HG02870 (cell line): Measurements from ENCODE around the gene CNP.
"Not testable (repeated sequence)": the region's sequence is repeated elsewhere in the genome, so short reads cannot be mapped to it uniquely, and the experiment has no call there.

ENCODE experiments used
- ATAC-seq: cut with Tn5 transposase; IDR thresholded peaks from one replicate; pipeline ENCODE4 v1.9.1; 2021; ENCODE audit warnings: mild to moderate bottlenecking, moderate library complexity; ENCODE audit not compliant: unreplicated experiment

Gene CNP

DNA sequence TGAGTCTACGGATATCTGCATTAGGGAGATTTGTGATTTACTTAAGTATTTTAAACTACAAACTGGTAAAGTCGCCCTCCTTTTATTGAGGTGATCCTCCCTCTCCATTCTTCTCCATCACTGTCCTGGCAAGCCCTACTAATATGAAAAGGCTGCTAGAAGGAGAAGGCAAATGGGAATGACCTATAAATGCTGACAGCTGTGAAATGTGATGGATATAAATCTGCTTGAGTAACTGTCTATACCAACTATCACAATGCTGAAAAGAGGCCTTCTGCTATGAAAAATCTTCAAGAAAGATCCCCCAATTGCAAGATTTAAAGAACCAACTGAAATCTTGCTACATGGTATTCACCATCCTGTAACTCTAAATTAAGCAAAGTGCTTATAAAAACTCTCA is 35.1 kb downstream of the CNP start:
- no peak for ATAC-seq

DNA sequence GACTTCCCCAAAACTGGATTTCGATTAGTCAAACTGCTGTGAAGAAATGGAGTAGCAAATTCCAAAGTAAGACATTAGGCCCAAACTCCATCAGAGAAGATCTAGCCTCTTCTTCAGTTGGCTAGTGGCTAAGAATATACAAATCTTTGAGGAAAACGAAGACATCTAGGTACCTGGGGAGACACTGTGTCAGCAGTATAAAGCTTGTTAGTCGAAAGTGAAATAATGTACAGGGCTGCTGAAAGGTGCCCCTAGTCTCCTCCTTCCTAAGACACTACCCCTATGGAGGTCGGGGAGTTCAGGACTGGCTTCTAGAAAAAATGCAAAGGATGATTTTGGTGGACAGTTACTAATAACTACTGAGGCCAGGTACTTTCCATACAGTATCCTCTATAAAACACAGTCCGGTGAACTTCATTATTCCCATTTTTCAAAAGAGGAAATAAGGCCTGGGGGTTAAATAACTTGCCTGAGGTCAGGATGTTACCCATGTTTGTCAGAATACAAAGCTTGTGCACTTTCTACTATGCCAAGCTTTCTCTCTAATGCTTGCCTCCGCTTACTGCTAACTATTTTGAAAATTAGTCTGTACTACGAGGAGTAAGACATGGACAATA is 35.7 kb downstream of the CNP start:
- ATAC-seq: no peak

DNA sequence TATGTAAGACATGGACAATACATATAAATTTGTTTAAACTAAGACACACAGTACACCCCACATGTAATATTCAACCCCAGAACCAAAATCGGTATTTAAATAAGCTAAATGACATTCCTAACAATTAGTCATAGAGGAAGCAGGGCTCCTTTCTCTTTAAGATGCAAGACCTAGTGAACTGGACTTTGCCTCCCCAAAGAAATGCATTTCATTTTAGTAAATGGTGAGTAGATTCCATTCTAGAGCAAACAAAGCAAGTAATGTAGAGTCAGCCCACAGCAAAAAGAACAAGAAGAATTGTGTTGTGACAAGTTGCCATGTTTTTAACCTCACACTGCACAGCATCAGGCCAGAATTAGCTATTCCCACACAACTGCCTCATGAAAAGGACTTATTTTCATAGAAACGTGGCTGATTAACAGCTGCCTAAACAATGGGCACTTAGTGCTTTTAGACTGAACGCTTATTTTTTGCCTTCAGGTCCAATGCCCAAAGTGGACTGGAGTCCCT is 36.3 kb downstream of the CNP start:
- ATAC-seq: no peak

DNA sequence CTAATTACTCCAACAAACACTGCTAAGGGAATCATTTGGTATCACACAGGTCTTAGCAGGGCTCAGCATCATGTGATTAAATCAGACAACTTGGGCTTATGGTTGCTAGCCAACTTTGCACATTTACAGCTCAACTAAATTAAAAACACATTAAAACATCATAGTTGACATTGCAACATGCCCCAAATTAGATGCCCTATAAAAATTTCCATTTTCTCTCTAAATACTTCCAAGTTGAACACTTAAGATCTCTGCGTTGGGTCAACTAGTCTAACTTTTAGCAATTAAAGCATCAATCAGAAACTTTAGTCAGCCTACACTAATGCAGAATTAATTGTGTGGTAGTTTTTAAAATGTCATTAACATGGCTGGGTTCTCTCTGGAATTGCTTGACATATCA is 38.6 kb downstream of the CNP start:
- ATAC-seq: no peak

DNA sequence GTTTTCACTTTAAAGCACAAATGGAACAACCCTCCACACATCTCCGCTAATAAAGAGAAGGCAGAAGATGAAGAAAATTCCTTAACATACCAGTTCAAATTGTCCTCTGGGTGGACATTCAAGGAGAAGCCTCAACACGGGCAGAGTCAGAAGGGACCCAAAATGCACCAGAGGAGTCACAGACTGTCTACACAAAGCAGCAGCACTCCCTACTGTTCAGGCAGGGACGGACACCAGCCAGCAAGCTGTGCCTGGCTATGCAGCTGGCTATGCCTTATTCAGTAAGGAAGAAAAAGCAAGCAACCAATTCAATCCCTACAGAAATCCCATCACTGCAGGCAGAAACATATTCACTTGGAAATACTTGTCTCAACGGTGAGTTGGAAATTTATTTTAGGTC is 42.6 kb downstream of the CNP start:
- ATAC-seq: no peak

DNA sequence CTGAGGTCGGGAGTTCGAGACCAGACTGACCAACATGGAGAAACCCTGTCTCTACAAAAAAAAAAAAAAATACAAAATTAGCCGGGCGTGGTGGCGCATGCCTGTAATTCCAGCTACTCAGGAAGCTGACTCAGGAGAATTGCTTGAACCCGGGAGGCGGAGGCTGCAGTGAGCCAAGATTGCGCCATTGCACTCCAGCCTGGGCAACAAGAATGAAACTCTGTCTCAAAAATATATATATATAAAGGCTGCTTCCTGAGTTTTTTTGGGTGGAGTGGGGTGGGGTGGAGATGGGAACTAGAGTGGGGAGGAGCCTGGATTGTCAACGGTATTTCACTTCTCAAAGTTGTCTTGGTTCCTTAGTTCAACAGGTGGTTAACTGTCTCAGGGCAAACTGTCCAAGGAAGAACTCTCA is 43.7 kb downstream of the CNP start:
- not testable (repeated sequence) for ATAC-seq

DNA sequence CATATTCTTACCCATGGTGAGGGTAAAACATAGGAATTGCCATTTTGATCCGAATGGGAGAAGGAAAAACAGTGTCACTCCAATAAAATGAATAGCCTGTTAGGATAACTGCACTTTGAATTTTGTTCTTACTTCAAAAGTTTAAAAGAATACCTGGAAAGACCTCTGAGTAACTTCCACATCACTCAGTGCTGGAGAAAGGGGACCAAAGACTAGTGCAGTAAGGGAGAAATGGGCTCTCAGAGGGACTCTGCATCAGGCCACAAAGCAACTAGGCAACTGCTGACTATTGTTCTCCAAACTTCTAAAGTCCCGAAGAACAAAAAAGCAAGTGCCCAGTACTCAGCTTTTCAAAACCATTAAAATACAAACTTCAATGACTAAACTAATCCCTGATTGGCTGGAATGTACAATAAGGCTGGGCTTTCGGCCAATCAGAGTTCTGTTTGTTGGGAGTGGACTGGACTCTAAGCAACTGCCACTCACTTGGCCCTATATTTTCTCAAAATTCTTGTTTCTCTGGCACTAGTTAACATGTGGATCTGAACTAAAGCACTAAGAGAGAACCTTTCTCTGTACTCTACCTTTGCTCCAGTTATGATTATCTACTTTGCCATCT is 44.4 kb downstream of the CNP start:
- ATAC-seq: no peak

DNA sequence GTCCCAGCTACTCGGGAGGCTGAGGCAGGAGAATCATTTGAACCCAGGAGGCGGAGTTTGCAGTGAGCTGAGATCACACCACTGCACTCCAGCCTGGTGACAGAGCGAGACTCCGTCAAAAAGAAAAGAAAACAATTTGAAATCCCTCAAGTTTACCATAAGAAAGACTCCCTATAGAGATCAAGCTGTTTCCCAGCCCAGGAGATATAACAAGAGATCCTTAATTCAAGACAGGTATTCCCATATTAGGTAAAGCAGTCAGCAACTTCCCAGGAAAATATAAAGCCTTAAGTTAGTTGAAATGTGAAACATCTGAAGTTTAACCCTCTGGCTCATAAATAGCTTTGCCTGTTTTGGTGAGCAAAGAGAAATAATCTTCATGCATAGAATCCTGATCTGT is 45.8 kb downstream of the CNP start:
- ATAC-seq: not testable (repeated sequence)

DNA sequence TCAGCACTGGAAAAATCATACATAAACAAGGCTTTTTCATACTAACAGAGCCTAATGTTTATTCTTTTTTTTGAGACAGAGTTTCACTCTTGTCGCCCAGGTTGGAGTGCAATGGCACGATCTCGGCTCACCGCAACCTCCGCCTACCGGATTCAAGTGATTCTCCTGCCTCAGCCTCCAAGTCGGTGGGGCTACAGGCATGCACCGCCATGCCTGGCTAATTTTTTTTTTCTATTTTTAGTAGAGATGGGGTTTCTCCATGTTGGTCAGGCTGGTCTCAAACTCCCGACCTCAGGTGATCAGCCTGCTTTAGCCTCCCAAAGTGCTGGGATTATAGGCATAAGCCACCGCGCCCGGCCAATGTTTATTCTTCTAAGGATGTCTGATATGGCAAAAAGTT is 47.1 kb downstream of the CNP start:
- ATAC-seq: not testable (repeated sequence)

DNA sequence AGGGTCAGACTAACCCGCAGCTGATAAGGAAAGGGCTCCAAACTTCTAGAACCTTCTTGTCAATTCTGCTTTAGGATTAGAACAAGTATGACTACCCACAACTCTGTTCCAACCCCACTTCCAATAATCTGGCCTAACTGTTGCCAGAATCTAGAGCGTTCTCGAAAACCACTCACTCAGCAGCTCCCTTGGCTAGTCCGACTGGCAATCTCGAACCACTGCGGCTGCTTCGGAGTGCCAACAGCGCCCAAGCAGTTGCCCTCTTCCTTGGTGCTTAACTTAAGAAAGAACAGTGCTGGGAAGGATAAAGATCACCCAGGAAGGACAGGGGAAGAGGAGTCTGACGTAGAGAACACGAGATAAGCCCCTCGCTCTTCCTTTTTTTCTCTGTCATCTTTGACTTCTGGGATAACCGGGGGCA is 49.8 kb downstream of the CNP start:
- ATAC-seq: no peak

DNA sequence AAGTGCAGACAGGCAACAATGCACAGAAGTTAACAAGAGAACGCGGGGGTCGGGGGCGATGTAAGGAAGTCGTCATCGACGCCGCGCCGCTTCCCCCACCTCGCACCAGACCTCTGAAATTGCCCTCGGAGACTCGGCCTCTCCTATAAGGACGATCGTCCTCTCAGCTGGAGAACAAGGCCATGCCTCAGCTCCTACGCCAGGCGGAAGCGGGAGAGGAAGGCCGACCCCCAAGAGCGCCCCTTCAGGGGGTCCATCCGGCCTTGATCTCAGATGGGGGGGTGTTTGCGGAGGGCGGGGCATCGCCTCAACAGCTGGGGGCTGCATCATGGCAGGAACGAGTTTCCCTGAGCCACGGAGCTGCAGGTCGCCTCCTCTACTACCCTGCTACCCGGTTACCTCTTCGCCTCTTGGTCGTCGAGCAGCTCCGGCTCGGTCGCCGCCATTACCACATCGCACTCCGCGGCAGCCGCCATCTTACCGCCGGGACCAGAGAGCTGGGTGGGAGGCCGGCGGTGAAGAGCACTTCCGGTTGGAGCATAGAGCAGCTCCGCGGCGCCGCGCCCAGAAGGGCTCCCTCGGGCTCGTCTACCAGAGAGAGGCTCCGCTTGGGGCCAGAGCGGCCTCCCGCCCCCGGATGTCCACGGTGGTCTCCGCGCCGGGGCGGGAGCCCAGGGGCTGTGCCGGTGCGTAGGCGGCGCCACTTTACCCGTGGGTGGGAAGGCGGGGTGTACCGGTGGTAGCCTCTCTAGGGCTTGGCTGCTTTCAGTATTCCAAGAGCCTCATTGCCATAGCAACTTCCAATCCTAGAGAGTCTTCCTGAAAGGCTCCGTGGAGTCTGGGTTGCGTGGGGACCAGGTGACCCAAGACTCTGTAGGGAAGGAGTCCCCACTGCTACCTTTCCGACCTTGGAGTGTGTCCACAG is 50.6 kb downstream of the CNP start, which contains the start of gene DNAJC7:
Gene DNAJC7 (minus strand): TSS at position 499 of the 925 bp plus-strand sequence. CDS start 23 bp downstream, at position 476.
- ATAC-seq: peak; percentile 74

DNA sequence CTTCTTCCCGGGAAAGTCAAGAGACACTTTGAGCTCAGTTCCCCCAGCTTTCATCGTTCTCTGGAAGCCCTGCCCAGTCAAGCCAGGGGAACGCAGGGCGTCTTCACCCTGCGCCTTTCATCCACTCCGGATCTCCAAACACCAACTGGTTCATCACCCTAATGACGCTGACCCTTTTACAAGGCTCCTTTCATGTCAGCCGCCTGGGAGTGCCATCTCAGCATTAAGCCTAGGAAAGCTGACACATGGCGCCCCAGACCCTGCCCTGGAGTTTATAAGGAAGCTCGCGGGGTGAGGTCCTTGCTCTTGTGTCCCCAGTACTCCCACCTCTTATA is 51.2 kb downstream of the CNP start:
- ATAC-seq: peak; percentile 7

DNA sequence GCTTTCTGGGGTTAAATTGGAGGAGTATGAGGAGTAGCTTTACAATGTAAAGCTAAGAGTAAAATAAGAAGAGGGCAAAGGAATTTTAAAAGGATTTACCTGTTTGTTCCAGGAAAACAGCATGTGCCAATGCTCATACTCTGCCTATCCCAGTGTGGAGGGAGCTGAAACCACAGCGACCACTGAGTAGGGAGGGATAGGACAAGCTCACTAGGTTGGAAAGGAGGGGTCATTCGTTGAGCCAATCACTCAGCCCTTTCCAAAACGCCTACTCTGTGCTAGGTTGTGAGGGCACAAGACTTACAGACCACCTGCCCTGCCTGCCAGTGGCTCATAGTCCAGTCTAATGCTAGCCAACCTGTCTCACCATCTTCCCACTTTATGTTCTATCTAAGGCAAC is 51.7 kb downstream of the CNP start:
- no peak for ATAC-seq

DNA sequence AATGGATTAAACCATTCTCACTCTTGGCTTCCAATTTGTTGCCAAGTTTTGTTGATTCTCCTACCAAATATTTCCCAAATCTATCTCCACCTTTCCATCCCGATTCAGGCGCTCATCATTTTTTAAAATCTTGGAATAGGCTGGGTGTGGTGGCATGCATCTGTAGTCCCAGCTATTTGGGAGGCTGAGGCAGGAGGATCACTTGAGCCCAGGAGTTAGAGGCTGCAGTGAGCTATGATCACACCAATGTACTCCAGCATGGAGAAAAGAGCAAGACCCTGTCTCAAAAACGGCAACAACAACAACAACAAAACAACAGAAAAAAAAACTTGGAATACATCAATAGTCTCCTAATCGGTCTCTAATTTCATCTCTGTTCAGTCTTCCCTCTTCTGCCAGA is 52.4 kb downstream of the CNP start:
- ATAC-seq: no peak

DNA sequence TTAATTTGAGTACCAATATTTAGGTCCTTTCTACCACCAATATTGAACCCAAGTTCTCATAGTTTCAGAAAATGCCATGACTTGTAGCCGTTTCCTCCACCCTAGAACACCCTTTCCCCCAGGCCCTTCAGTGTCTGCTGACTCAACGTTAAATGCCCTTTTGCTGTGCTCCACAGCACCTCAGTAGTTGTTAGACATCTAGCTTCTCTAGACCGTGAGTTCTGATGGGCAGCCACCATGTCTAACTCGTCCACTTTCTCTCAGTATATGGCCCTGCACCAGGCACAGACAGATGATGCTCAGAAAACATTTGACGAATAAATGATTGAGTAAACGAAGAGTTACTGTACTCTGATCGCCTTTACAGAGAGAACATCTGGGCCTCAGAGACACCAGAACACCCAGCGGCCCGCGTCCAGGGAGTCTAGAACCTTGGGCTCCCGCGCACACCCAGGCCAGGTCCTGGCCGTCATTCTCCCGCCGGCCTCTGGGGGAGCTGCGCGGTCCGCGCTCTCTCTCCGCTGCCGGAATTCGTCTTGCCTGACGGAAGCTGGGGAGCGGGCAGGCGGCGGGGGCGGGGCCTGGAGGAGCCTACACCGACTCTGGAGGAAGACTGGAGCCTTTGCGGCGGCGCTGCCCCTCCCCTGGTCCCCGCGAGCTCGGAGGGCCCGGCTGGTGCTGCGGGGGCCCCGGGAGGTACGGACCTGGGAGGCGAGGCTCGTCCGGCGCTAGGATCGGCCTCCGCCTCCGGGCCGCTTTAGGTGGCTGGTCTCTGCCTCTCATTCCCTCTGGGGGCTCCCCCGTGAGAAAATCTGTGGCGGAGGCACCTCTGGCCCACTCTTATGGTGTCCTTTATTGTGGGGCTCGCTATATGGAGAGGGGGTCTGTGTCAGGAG is 53.2 kb downstream of the CNP start, which contains the start of gene NKIRAS2:
Gene NKIRAS2 (plus strand): TSS at position 582 of the 896 bp plus-strand sequence. CDS start 1,488 bp downstream, outside the sequence.
- peak; percentile 47 for ATAC-seq

DNA sequence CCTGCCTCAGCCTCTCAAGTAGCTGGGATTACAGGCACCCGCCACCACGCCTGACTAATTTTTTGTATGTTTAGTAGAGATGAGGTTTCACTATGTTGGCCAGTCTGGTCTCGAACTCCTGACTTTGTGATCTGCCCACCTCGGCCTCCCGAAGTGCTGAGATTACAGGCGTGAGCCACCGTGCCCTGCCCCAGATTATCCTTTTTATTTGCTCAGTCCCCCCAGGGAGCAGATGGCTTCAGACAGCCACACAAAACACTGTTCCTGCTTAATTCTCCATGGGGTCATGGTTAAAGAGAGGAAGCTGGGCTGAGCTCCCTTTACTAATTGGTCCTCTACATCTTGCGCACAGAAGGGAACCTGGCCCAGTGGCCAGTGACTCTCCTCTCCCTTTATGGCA is 54.2 kb downstream of the CNP start:
- ATAC-seq: not testable (repeated sequence)

DNA sequence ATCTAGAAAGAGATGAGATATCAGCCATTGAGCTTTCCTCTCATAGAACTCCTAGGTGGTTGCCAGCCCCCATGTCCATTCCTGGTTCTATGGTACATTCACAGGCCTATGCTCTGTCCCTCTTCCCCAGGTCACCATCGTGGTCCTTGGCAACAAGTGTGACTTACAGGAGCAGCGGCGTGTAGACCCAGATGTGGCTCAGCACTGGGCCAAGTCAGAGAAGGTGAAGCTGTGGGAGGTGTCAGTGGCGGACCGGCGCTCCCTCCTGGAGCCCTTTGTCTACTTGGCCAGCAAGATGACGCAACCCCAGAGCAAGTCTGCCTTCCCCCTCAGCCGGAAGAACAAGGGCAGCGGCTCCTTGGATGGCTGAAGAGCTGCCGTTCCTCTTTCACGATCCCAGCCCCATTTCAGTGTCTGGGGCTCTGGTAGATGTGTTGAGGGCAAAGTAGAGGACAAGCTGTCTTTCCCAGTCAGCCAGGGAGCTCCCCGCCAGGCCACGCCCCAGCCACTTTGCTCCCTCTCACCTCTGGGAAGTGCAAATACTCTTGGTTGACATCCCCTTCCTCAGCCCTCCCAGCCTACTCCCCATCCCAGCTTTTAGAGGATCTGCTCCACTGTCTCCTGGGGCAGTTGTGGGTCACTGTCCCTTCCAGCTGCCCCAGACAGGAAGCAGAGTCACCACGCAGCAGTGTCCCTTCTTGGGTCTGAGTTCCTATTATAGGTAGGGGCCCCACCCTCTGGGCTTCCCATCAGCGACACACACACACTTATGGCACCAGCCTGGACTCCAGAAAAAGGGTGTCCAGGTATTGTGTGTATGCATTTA is 57.1 kb downstream of the CNP start:
- ATAC-seq: no peak

DNA sequence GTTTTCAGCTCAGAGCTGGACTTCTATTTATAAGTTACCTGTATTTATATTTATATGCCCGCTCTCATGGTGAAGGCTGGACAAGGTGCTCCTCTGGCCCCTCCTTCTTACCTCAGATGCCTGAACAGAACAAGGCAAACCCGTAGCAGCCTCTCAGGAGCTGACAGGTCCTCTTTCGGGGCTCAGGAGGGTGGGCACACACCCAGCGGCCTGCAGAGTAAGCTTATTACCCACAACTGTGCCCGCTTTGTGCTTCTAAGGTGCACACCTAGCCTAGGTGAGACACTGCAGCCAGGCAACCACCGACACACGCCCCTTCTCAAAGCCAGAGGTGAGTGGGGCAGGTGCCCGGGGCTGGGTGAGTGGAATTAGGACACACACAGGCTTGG is 58.6 kb downstream of the CNP start:
- no peak for ATAC-seq

DNA sequence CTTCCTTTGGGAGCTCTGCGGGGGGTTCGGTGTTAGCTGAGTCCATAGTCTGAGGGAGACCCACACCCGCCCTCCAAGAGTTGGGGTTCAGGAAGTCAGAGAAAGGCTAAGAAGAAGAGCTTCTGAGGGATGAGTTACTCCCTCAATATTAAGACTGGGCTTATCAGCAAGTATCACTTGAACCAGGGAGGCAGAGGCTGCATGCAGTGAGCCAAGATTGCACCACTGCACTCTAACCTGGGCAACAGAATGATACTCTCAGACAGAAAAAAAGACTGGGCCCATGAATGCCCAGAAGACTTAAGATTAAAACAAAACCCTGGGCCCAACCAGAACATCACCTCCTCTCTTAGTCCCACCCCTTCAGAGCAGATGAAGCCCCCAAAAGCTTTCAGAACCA is 59.3 kb downstream of the CNP start:
- no peak for ATAC-seq
